Liver (tissue), 3 donors: ENCODE data around the gene CNDP2.

Experiments used
- HNF4A ChIP-seq, 2 donors: conservative IDR thresholded peaks; 2 replicates each; pipeline ENCODE4 v1.6.1; 2016; ENCODE audit warnings: antibody characterized with exemption in 2 of 2, mild to moderate bottlenecking in 2 of 2
- RAD21 ChIP-seq, 2 donors: IDR thresholded peaks; 2 replicates each; pipeline ENCODE4 v1.6.1; 2016; ENCODE audit warnings: antibody characterized with exemption in 2 of 2, mild to moderate bottlenecking in 2 of 2
- RXRA ChIP-seq, 2 donors: IDR thresholded peaks; 2 replicates each; pipeline ENCODE4 v1.6.1; 2017 to 2018; ENCODE audit warnings: antibody characterized with exemption in 2 of 2, mild to moderate bottlenecking in 1 of 2
- TAF1 ChIP-seq: conservative IDR thresholded peaks from 2 replicates; pipeline ENCODE4 v1.6.1; 2016; ENCODE audit warnings: antibody characterized with exemption, mild to moderate bottlenecking
- YY1 ChIP-seq: IDR thresholded peaks from 2 replicates; pipeline ENCODE4 v1.6.1; 2016; ENCODE audit warnings: antibody characterized with exemption, mild to moderate bottlenecking
- TF ChIP-seq, protein P1 (sequence below): fragments of 150-350 bp; IDR thresholded peaks from 2 replicates; pipeline ENCODE4 v1.5.1; 2017; ENCODE audit warnings: improper control_type of control experiment, low read depth, low read length; ENCODE audit not compliant: missing input control
- TF ChIP-seq, protein P2 (sequence below): IDR thresholded peaks from 2 replicates; pipeline ENCODE4 v1.6.1; 2016; ENCODE audit warnings: antibody characterized with exemption, mild to moderate bottlenecking
- TF ChIP-seq, protein P3 (sequence below): IDR thresholded peaks from 2 replicates; pipeline ENCODE4 v1.6.1; 2016; ENCODE audit warnings: antibody characterized with exemption
- donor health status: healthy.
- donor health status: healthy.

DNA sequence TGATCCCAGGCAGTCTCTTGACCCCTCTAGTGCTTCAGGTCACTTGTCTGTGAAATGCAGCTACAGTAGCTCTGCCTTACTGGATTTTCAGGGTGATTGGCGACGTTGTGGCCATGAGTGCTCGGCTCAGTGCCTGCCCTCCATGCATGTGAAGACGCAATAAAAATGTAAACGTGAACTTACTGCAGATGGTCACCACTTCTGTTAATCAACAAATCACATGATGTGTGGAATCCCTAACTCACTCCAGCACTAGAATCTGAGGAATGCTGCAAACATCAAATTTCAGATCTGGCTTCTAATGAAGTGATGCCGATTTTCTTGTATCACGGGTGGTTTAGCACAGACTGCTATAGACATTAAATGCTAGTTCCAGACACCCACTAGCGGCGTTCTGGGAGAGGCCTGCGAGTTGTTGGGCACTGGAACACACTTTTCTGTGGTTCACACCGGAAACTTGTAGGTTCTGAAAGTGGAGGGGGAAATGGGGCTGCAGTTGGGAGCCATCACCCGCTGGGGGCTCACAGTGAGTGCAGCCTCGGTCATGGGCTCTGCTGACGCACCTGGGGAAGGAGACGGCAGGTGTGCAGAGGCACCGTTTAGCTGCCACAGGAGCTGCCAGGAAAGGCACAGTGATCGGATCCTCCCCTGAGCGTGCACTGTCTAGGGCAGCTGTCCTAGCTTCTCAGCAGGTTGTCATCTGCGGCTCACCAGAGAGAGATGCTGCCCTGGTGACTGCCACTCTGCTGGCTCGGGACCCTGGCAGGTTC is 44.7 kb downstream of the CNDP2 start:
- TF ChIP-seq RXRA (IDR thresholded peaks at IDR 0.05) (no peak), TAF1 (no peak), HNF4A (conservative IDR thresholded peaks at IDR 0.05) (no peak), YY1 (no peak), RAD21 (IDR thresholded peaks at IDR 0.05) (no peak)
- TF ChIP-seq, protein P1, sequence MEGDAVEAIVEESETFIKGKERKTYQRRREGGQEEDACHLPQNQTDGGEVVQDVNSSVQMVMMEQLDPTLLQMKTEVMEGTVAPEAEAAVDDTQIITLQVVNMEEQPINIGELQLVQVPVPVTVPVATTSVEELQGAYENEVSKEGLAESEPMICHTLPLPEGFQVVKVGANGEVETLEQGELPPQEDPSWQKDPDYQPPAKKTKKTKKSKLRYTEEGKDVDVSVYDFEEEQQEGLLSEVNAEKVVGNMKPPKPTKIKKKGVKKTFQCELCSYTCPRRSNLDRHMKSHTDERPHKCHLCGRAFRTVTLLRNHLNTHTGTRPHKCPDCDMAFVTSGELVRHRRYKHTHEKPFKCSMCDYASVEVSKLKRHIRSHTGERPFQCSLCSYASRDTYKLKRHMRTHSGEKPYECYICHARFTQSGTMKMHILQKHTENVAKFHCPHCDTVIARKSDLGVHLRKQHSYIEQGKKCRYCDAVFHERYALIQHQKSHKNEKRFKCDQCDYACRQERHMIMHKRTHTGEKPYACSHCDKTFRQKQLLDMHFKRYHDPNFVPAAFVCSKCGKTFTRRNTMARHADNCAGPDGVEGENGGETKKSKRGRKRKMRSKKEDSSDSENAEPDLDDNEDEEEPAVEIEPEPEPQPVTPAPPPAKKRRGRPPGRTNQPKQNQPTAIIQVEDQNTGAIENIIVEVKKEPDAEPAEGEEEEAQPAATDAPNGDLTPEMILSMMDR, result no peak
- TF ChIP-seq, protein P2, sequence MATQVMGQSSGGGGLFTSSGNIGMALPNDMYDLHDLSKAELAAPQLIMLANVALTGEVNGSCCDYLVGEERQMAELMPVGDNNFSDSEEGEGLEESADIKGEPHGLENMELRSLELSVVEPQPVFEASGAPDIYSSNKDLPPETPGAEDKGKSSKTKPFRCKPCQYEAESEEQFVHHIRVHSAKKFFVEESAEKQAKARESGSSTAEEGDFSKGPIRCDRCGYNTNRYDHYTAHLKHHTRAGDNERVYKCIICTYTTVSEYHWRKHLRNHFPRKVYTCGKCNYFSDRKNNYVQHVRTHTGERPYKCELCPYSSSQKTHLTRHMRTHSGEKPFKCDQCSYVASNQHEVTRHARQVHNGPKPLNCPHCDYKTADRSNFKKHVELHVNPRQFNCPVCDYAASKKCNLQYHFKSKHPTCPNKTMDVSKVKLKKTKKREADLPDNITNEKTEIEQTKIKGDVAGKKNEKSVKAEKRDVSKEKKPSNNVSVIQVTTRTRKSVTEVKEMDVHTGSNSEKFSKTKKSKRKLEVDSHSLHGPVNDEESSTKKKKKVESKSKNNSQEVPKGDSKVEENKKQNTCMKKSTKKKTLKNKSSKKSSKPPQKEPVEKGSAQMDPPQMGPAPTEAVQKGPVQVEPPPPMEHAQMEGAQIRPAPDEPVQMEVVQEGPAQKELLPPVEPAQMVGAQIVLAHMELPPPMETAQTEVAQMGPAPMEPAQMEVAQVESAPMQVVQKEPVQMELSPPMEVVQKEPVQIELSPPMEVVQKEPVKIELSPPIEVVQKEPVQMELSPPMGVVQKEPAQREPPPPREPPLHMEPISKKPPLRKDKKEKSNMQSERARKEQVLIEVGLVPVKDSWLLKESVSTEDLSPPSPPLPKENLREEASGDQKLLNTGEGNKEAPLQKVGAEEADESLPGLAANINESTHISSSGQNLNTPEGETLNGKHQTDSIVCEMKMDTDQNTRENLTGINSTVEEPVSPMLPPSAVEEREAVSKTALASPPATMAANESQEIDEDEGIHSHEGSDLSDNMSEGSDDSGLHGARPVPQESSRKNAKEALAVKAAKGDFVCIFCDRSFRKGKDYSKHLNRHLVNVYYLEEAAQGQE, result no peak
- TF ChIP-seq, protein P3, sequence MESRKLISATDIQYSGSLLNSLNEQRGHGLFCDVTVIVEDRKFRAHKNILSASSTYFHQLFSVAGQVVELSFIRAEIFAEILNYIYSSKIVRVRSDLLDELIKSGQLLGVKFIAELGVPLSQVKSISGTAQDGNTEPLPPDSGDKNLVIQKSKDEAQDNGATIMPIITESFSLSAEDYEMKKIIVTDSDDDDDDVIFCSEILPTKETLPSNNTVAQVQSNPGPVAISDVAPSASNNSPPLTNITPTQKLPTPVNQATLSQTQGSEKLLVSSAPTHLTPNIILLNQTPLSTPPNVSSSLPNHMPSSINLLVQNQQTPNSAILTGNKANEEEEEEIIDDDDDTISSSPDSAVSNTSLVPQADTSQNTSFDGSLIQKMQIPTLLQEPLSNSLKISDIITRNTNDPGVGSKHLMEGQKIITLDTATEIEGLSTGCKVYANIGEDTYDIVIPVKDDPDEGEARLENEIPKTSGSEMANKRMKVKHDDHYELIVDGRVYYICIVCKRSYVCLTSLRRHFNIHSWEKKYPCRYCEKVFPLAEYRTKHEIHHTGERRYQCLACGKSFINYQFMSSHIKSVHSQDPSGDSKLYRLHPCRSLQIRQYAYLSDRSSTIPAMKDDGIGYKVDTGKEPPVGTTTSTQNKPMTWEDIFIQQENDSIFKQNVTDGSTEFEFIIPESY, result no peak
